Common myeloid progenitor, CD34-positive (primary cell): ENCODE data around the gene TFF2.
A peak's percentile ranks its signal among the peaks of the same experiment; 100 is the strongest.

Source experiments
- CTCF ChIA-PET: fragments of 350-600 bp; sonication (Branson Sonifier 250); formaldehyde crosslinking; loops from one replicate; lab custom pipeline; 2021; ENCODE audit warnings: antibody characterized with exemption; lab: Charles Lee
- POLR2A ChIA-PET: fragments of 350-600 bp; sonication (Branson Sonifier 250); formaldehyde crosslinking; loops from one replicate; lab custom pipeline; 2021; ENCODE audit warnings: antibody characterized with exemption; lab: Charles Lee
- DNase-seq, 3 donors: peaks; one replicate each; pipeline versions ENCODE4 v3.0.0 to v3.0.0-alpha.2; 2013
- H3K27ac ChIP-seq, 2 experiments: 1 replicate in 1 of 2; 2 replicates in 1 of 2; pipeline ENCODE4 v1.7.0; 2013; ENCODE audit warnings: inconsistent platforms in 2 of 2, low read length in 2 of 2, mild to moderate bottlenecking in 2 of 2, low read depth in 1 of 2, moderate library complexity in 1 of 2; ENCODE audit not compliant: severe bottlenecking in 2 of 2, insufficient read depth in 1 of 2, poor library complexity in 1 of 2
- H3K27me3 ChIP-seq, 5 experiments: replicated peaks in 2 of 5; 1 replicate in 3 of 5; 2 replicates in 2 of 5; pipeline versions ENCODE4 v1.6.1 to v1.7.0; 2013; ENCODE audit warnings: low read length in 4 of 5, mild to moderate bottlenecking in 2 of 5, moderate library complexity in 2 of 5, inconsistent platforms in 1 of 5; ENCODE audit not compliant: insufficient read depth in 5 of 5, control insufficient read depth in 4 of 5
- H3K36me3 ChIP-seq, 4 experiments: 1 replicate in 2 of 4; 2 replicates in 2 of 4; pipeline versions ENCODE4 v1.6.1 to v1.7.0; 2013; ENCODE audit warnings: low read length in 3 of 4, control low read depth in 1 of 4, mild to moderate bottlenecking in 1 of 4; ENCODE audit not compliant: control insufficient read depth in 4 of 4, insufficient read depth in 4 of 4
- H3K4me1 ChIP-seq, 4 experiments: 1 replicate in 3 of 4; 2 replicates in 1 of 4; pipeline versions ENCODE4 v1.6.1 to v1.7.1; 2013; ENCODE audit warnings: low read length in 3 of 4, mild to moderate bottlenecking in 3 of 4, control low read depth in 1 of 4, inconsistent platforms in 1 of 4, moderate library complexity in 1 of 4; ENCODE audit not compliant: control insufficient read depth in 4 of 4, insufficient read depth in 4 of 4; ENCODE audit errors: control extremely low read depth in 1 of 4
- H3K4me3 ChIP-seq, 7 experiments: 1 replicate in 4 of 7; 2 replicates in 3 of 7; pipeline versions ENCODE4 v1.5.1 to v1.7.0; 2013; ENCODE audit warnings: mild to moderate bottlenecking in 7 of 7, low read length in 6 of 7, moderate library complexity in 6 of 7, inconsistent platforms in 2 of 7, low read depth in 2 of 7, control low read depth in 1 of 7; ENCODE audit not compliant: insufficient read depth in 4 of 7, control insufficient read depth in 1 of 7; ENCODE audit errors: extremely low read depth in 1 of 7
- H3K9me3 ChIP-seq, 5 experiments: 1 replicate in 4 of 5; 2 replicates in 1 of 5; pipeline versions ENCODE4 v1.6.1 to v1.7.1; 2013; ENCODE audit warnings: low read length in 4 of 5, mild to moderate bottlenecking in 2 of 5, inconsistent platforms in 1 of 5, low read depth in 1 of 5, moderate library complexity in 1 of 5; ENCODE audit not compliant: control insufficient read depth in 4 of 5, insufficient read depth in 2 of 5; ENCODE audit errors: control extremely low read depth in 1 of 5
- WGBS: methylation state at CpG from one replicate; pipeline ENCODE4 v1.1.5; 2013; ENCODE audit not compliant: insufficient coverage; 5-methylcytosine and 5-hydroxymethylcytosine counted together

Gene TFF2

GRCh38 chr21:42353623-42354022 is 2.8 kb upstream of the TFF2 start:
- ChIA-PET POLR2A (no interaction called here), CTCF (interaction anchor here (0.7 to 1.1 kb wide), 3 partner anchors 9 to 183 kb away, joined by 3 read pairs; no protein-coding TSS in a partner anchor)
- H3K27me3 ChIP-seq, result peaks cover 0 to 2% (median 0%) of the 10 kb centered on the region in 5 experiments
- H3K4me1 ChIP-seq, result no peaks in the 10 kb centered on the region
- no peak overlapping the region for H3K4me3 ChIP-seq
- no peak overlapping the region for H3K27ac ChIP-seq
- WGBS, result 100% methylated on average over 3 of the region's 5 CpGs
- H3K9me3 ChIP-seq, result peaks cover 0 to 18% (median 8%) of the 10 kb centered on the region in 5 experiments
- H3K36me3 ChIP-seq, result no peaks in the 10 kb centered on the region
- no peak for DNase-seq

- ChIA-PET CTCF (no interaction called here), POLR2A (no interaction called here)
- no peak for DNase-seq
- no peaks in the 10 kb centered on the region for H3K4me1 ChIP-seq
- no peaks in the 10 kb centered on the region for H3K36me3 ChIP-seq
- H3K4me3 ChIP-seq, result no peak overlapping the region
- H3K9me3 ChIP-seq, result peaks cover 0 to 18% (median 8%) of the 10 kb centered on the region in 5 experiments
- no peak overlapping the region for H3K27ac ChIP-seq
- peaks cover 0 to 2% (median 0%) of the 10 kb centered on the region in 5 experiments for H3K27me3 ChIP-seq
- 90% methylated on average over 14 of the region's 14 CpGs for WGBS
These were observed 1.8 kb upstream of the TFF2 start for GRCh38 chr21:42352441-42353095.

GRCh38 chr21:42351626-42352440 is 1.0 kb upstream of the TFF2 start:
- no peak overlapping the region for H3K4me3 ChIP-seq
- H3K27me3 ChIP-seq, result peaks cover 0 to 2% (median 0%) of the 10 kb centered on the region in 5 experiments
- POLR2A ChIA-PET, result no interaction called here
- CTCF ChIA-PET, result no interaction called here
- 88% methylated on average over 10 of the region's 11 CpGs for WGBS
- no peaks in the 10 kb centered on the region for H3K36me3 ChIP-seq
- no peak overlapping the region for H3K27ac ChIP-seq
- peaks cover 0 to 12% (median 3%) of the 10 kb centered on the region in 5 experiments for H3K9me3 ChIP-seq
- H3K4me1 ChIP-seq, result no peaks in the 10 kb centered on the region
- no peak for DNase-seq

GRCh38 chr21:42350318-42350910 is 380 bp downstream of the TFF2 start:
- Histone ChIP-seq H3K4me1 (no peaks in the 10 kb centered on the region), H3K27me3 (peaks cover 0 to 2% (median 0%) of the 10 kb centered on the region in 5 experiments), H3K9me3 (peaks cover 0 to 3% (median 0%) of the 10 kb centered on the region in 5 experiments), H3K36me3 (no peaks in the 10 kb centered on the region), H3K4me3 (no peak overlapping the region), H3K27ac (no peak overlapping the region)
- DNase-seq, result no peak
- ChIA-PET POLR2A (no interaction called here), CTCF (interaction anchor here (1.3 to 1.5 kb wide), 2 partner anchors 10 to 39 kb away, joined by 5 to 6 read pairs; no protein-coding TSS in a partner anchor)
- 96% methylated on average over 7 of the region's 11 CpGs for WGBS

GRCh38 chr21:42349420-42350317 is 1.1 kb downstream of the TFF2 start:
- H3K27me3 ChIP-seq, result peaks cover 0 to 2% (median 0%) of the 10 kb centered on the region in 5 experiments
- peak in 1 of 3 donors; percentile 32 for DNase-seq
- no peaks in the 10 kb centered on the region for H3K9me3 ChIP-seq
- ChIA-PET CTCF (interaction anchor here (1.3 to 2.2 kb wide), 3 partner anchors 9 to 39 kb away, joined by 5 to 7 read pairs (median 6); no protein-coding TSS in a partner anchor), POLR2A (no interaction called here)
- H3K4me1 ChIP-seq, result no peaks in the 10 kb centered on the region
- H3K36me3 ChIP-seq, result no peaks in the 10 kb centered on the region
- 100% methylated on average over 5 of the region's 14 CpGs for WGBS
- H3K4me3 ChIP-seq, result peak overlapping the region in 1 of 7 experiments; percentile 4
- no peak overlapping the region for H3K27ac ChIP-seq

- WGBS, result 100% methylated on average over 2 of the region's 2 CpGs
These were observed 2.0 kb downstream of the TFF2 start for GRCh38 chr21:42348762-42349161.

More at GRCh38 chr21:42348762-42349161, 2.0 kb downstream of the TFF2 start:
- H3K27ac ChIP-seq, result no peak overlapping the region
- POLR2A ChIA-PET, result no interaction called here
- no peak overlapping the region for H3K4me3 ChIP-seq
- H3K4me1 ChIP-seq, result no peaks in the 10 kb centered on the region
- no peaks in the 10 kb centered on the region for H3K9me3 ChIP-seq
- H3K36me3 ChIP-seq, result no peaks in the 10 kb centered on the region
- no peak for DNase-seq
- CTCF ChIA-PET, result interaction anchor here (1.5 to 2.2 kb wide), 2 partner anchors 8 to 12 kb away, joined by 6 to 7 read pairs; no protein-coding TSS in a partner anchor
- H3K27me3 ChIP-seq, result no peaks in the 10 kb centered on the region
